ENCODE measurements around the gene ARHGAP32. TPM values are rescaled to one million over a fixed set of nuclear protein-coding genes. Genes with fewer than 3 reads are reported as not detected.
"Not testable (repeated sequence)": the region's sequence is repeated elsewhere in the genome, so short reads cannot be mapped to it uniquely, and the experiment has no call there.

The ARHGAP32 gene
- total RNA-seq, 1 experiment from 2014 or later: 7.9 TPM

DNA sequence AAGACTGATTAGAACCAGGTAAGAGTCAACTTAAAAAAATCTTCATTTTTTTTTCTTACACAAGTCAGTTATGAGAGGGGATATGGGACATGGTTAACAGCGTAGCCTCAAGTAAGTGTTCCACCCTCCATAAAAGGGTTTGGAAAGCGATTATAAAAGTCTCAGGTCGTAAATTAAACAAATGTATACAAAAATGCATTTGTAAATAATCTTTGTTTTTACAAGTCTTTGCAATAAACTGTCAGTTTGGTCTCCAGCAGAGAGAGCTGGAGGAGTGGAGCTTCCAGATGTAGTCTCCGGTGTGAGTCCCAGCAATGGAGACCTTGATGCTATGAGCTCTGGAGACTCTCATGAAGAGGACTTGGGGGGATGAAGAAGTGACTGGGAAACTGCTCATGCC lies 149.6 kb downstream of the ARHGAP32 start:
- Histone ChIP-seq H3K9me3 (replicated peaks) (no peaks in the 10 kb centered on the region), H3K27ac (no peak overlapping the region), H3K4me1 (no peaks in the 10 kb centered on the region), H3K27me3 (no peaks in the 10 kb centered on the region), H3K36me3 (no peaks in the 10 kb centered on the region), H3K4me3 (no peak overlapping the region)
- no peak for DNase-seq

DNA sequence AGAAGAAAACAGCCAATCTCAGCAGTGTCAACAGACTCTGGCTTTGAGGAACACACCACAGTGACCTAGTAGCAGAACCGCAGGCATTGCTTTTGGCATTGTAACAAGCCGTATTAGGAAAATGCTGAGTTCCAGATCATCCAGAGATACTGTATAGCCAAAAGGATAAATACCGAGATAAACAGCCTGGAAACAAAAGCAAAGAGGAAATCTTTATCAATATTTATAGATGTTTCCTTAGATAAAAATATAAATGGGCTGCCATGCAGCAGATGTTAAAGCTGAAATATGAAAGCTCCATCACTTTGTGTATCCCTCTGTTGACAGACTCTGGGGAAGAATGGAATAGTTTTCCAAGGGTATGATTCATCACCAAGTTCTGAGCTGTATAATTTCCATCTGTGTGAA lies 150.5 kb downstream of the ARHGAP32 start:
- no peak overlapping the region for H3K27ac ChIP-seq
- no peak for DNase-seq

DNA sequence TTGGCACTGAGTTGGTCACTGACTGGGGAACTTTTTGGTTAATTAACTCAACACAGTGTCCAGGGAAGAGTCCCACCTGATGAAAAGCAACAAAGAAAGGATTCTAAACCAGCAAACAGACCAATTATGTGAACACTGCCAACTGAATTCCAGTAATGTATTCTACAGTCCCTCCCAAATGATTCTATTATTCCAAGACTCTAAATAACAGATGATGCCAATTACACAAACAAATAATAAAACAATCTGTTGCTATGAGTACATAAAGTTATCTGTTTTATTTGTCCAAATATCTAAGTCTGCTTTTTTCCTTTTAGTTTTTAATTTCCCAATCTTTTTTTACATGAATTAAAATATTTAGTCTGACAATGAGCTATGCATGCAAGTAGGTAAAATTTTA lies 151.2 kb downstream of the ARHGAP32 start:
- no peak overlapping the region for H3K27ac ChIP-seq

More for the DNA sequence above, 150.5 kb downstream of the ARHGAP32 start:
- no peaks in the 10 kb centered on the region for H3K36me3 ChIP-seq
- H3K4me3 ChIP-seq: no peak overlapping the region
- H3K9me3 ChIP-seq (replicated peaks): no peaks in the 10 kb centered on the region
- no peaks in the 10 kb centered on the region for H3K4me1 ChIP-seq
- no peaks in the 10 kb centered on the region for H3K27me3 ChIP-seq

DNA sequence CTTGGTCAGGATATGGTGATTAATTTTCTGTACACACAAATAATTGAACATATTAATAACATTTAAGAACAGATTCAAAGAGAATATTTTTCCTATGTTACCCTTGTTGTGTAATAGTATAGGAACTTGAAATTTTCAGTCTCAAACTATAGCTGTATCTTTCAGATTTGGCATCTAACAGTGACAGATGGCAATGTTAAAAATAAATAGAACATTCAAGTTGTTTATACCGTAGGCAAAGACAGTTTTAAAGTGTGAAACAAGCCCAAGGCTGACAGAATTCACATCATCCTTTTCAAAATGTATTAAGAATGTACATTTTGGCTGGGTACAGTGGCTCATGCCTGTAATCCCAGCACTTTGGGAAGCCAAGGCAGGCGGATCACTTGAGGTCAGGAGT lies 156.9 kb downstream of the ARHGAP32 start:
- no peak for DNase-seq

More for the DNA sequence above, 151.2 kb downstream of the ARHGAP32 start:
- Histone ChIP-seq H3K4me1 (no peaks in the 10 kb centered on the region), H3K9me3 (replicated peaks) (no peaks in the 10 kb centered on the region), H3K27me3 (no peaks in the 10 kb centered on the region), H3K36me3 (no peaks in the 10 kb centered on the region), H3K4me3 (no peak overlapping the region)
- DNase-seq: no peak

DNA sequence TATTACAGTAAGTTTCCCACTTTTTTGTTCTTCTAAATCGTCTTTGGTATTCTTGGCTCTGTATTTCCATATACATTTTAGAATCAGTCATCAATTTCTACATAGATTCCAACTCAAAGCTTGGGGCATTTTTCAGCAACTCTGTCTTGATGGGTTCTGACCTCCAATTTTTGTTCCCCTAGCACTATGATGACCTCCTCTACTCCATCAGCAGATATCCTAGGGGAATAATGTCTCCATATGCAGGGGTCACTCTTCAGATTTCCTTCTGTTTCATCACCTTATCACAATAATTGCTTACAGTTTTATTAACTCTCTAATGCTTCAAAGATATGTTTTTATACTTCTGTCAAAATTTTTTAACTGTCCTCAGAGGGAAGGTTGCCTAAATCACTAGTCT lies 158.1 kb downstream of the ARHGAP32 start:
- DNase-seq: no peak
- Histone ChIP-seq H3K27me3 (no peaks in the 10 kb centered on the region), H3K4me1 (no peaks in the 10 kb centered on the region), H3K4me3 (no peak overlapping the region), H3K36me3 (no peaks in the 10 kb centered on the region; the same call in 1 of the 2 replicates), H3K27ac (no peak overlapping the region), H3K9me3 (replicated peaks) (no peaks in the 10 kb centered on the region)

More for the DNA sequence above, 156.9 kb downstream of the ARHGAP32 start:
- Histone ChIP-seq H3K27ac (no peak overlapping the region), H3K9me3 (replicated peaks) (no peaks in the 10 kb centered on the region), H3K27me3 (no peaks in the 10 kb centered on the region), H3K4me1 (no peaks in the 10 kb centered on the region), H3K4me3 (no peak overlapping the region), H3K36me3 (no peaks in the 10 kb centered on the region; the same call in 1 of the 2 replicates)

DNA sequence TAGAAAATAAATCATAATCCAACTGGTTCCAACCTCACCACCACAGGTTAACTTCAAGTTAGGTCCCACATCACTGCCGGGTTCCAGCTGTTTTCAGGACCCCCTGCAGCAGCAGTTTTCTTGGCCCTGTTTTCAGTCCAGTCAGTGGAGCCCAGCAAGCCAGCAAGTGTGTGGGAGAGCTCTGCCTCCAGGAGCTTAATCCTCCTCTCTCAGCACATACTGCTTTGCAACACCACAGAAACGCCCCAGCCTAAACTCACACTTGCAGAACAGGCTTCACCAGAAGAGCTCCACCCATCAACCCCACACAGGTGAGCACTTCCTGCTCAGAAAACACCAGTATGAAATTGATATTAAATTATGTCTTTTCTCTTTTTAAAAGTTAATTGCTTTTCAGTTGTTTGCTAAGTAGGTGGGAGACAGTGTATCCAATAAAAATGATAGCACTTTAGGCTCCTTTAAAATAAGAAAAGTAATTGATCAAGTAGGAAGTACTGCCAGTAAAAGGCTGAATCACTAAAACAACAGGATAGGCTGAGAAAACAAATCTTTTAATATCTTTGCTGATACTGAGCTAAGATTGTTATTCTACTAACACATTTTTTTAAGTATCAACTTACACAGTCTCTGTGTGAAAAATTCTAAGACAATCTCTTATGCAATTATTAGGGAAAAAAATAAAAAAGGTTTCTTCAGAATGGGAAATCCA lies 168.0 kb downstream of the ARHGAP32 start:
- H3K4me1 ChIP-seq: no peaks in the 10 kb centered on the region
- DNase-seq: peak in 1 of 2 experiments; percentile 1
- no peaks in the 10 kb centered on the region for H3K27me3 ChIP-seq
- H3K4me3 ChIP-seq: no peak overlapping the region
- H3K36me3 ChIP-seq: no peaks in the 10 kb centered on the region
- no peak overlapping the region for H3K27ac ChIP-seq
- H3K9me3 ChIP-seq (replicated peaks): no peaks in the 10 kb centered on the region

DNA sequence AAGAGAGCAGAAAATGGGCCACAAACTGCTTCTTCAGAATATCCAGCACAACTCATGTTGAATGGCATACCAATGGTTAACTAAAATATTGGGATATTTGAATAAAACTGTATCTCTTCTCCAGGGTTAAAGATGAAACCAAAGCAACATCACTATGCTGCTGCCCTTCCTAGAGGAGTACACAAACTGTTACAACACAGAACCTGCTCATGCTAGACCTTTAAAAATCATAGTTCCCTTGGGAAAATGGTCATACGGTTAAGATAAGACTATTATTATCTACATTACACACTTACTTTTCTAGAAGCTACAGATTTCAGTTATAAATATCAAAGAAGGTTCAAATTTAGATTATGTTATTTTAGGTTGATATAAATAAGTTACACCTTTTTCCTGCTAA lies 170.8 kb downstream of the ARHGAP32 start:
- H3K4me3 ChIP-seq: no peak overlapping the region
- H3K4me1 ChIP-seq: no peaks in the 10 kb centered on the region
- no peaks in the 10 kb centered on the region for H3K36me3 ChIP-seq
- H3K27ac ChIP-seq: no peak overlapping the region
- no peaks in the 10 kb centered on the region for H3K9me3 ChIP-seq (replicated peaks)
- DNase-seq: no peak
- H3K27me3 ChIP-seq: no peaks in the 10 kb centered on the region

DNA sequence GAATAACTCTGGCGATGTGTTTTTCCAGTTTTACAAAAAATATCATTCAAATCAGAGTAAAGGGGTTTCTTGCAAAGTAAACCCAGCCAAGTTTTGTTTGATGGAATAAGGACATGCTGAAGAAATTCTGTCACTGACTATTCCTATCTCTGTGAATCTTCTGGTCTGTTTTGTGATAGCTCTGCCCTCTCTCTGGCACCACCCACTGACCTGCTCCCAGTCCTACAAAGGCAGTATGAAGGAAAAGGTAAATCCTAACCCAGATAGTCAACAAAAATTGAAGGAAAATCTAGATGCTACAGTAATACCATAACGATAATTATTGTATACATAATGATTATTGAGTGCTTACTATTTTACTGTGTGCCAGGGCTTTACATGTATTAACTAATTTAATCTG lies 173.1 kb downstream of the ARHGAP32 start:
- Histone ChIP-seq H3K4me3 (no peak overlapping the region), H3K36me3 (no peaks in the 10 kb centered on the region), H3K9me3 (replicated peaks) (no peaks in the 10 kb centered on the region)

DNA sequence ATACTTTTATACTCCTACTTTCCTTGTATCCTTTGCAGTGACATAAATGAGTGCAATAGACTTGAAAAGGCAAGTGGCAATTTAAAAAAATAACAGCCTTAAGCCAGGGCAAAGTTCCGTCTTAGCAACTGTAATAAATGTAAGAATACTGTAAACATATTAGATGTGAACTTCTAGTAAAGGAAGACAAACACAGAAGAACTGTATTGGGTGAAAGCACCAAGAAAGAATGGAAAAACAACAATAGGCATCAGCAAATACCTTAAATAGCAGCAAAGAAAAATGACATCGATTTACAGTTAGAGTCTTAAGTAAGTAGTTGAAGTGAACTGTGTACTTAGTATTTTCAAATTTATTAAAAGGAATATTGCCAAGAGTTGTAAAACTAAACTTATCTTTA lies 174.0 kb downstream of the ARHGAP32 start:
- no peaks in the 10 kb centered on the region for H3K4me1 ChIP-seq
- no peak overlapping the region for H3K27ac ChIP-seq

More for the DNA sequence above, 173.1 kb downstream of the ARHGAP32 start:
- no peaks in the 10 kb centered on the region for H3K27me3 ChIP-seq
- DNase-seq: no peak
- H3K27ac ChIP-seq: no peak overlapping the region
- no peaks in the 10 kb centered on the region for H3K4me1 ChIP-seq

DNA sequence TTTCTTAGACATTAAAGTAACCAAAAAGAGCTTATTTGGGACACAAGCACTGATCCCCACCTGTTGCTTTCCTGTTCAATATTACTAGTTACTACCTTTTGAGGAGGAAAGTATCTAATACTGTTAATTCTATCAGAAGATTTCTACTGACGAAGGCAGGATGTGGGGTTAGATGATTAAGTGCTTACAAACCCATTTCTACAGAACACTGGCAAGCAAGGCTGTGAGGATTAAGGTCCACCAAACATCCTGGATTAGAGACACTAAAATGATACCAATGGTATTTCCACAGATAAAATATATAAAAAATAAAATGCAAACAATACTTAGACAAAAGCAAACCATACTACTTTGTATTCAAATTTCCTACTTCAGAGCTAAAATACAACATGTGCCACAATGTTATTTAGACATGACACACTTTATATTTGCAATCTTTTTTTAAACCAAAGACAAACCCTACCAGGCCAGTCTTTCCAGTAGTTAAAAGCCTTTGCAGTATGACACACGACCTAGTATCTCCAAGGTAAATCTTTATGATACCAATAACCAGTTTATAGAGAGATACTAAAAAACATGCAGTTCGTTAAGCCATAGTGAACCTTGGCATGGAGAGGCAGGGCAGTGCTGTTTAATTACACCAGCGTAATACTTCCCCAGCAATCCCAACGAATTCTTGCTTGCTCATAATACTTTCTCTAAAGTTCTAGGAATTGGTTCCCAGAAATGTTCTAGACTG lies 178.2 kb downstream of the ARHGAP32 start:
- H3K4me3 ChIP-seq: no peak overlapping the region
- no peaks in the 10 kb centered on the region for H3K36me3 ChIP-seq
- H3K9me3 ChIP-seq (replicated peaks): no peaks in the 10 kb centered on the region
- no peaks in the 10 kb centered on the region for H3K4me1 ChIP-seq
- H3K27me3 ChIP-seq: no peaks in the 10 kb centered on the region
- H3K27ac ChIP-seq: no peak overlapping the region
- no peak for DNase-seq

More for the DNA sequence above, 174.0 kb downstream of the ARHGAP32 start:
- no peak overlapping the region for H3K4me3 ChIP-seq
- DNase-seq: no peak
- no peaks in the 10 kb centered on the region for H3K27me3 ChIP-seq
- no peaks in the 10 kb centered on the region for H3K36me3 ChIP-seq
- H3K9me3 ChIP-seq (replicated peaks): no peaks in the 10 kb centered on the region

DNA sequence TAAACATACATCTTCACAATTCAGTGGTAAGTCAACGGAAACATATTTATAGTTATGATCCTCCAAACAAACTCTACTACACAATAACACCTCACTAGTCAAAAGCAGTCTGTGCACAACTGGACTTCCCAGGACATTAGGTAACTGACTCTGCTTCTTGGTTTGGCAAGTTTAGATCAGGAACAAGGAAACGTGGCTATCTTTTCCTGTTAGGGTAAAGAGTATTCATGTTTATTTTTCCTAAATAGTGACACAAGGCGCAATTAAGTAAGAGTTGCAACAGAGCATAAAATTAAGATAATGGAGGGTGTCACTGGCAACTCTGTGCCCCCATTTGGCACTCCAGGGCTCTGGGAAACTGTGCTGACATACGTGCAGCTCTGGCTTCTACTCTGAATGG lies 179.2 kb downstream of the ARHGAP32 start:
- Histone ChIP-seq H3K9me3 (replicated peaks) (no peaks in the 10 kb centered on the region), H3K27me3 (no peaks in the 10 kb centered on the region)

DNA sequence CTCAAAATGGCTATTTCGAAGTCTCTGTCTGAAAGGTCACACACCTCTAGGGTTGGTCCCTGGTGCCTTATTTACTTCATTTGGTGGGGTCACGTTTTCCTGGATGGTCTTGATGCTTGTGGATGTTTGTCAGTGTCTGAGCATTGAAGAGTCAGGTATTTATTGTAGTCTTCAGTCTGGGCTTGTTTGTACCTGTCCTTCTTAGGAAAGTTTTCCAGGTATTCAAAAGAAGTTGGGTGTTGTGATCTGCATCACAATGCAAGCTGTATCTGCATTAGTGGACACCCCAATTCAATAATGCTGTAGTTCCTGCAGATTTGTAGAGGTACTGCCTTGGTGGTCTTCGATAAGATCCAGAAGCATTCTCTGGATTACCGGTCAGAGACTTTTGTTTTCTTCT lies 186.0 kb downstream of the ARHGAP32 start:
- DNase-seq: no peak
- H3K36me3 ChIP-seq: no peaks in the 10 kb centered on the region
- H3K4me3 ChIP-seq: no peak overlapping the region
- no peaks in the 10 kb centered on the region for H3K27me3 ChIP-seq
- H3K27ac ChIP-seq: no peak overlapping the region
- H3K4me1 ChIP-seq: no peaks in the 10 kb centered on the region
- H3K9me3 ChIP-seq (replicated peaks): no peaks in the 10 kb centered on the region

More for the DNA sequence above, 179.2 kb downstream of the ARHGAP32 start:
- no peak overlapping the region for H3K4me3 ChIP-seq
- DNase-seq: no peak
- H3K4me1 ChIP-seq: no peaks in the 10 kb centered on the region
- no peak overlapping the region for H3K27ac ChIP-seq
- H3K36me3 ChIP-seq: no peaks in the 10 kb centered on the region

DNA sequence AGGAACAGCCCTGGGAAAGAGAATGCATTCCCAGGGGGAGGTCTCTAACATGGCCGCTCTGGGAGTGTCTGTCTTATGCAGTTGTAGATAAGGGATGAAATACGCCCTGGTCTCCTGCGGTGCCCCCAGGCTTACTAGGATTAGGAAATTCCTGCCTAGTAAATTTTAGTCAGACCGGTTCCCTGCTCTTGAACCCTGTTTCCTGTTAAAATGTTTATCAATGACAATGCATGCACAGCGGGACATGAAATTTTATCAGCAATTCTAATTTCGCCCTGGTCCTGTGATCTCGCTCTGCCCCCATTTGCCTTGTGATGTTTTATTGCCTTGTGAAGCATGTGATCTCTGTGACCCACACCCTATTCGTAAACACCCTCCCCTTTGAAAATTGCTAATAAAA lies 193.0 kb downstream of the ARHGAP32 start:
- not testable (repeated sequence) for H3K4me3 ChIP-seq, H3K27me3 ChIP-seq

DNA sequence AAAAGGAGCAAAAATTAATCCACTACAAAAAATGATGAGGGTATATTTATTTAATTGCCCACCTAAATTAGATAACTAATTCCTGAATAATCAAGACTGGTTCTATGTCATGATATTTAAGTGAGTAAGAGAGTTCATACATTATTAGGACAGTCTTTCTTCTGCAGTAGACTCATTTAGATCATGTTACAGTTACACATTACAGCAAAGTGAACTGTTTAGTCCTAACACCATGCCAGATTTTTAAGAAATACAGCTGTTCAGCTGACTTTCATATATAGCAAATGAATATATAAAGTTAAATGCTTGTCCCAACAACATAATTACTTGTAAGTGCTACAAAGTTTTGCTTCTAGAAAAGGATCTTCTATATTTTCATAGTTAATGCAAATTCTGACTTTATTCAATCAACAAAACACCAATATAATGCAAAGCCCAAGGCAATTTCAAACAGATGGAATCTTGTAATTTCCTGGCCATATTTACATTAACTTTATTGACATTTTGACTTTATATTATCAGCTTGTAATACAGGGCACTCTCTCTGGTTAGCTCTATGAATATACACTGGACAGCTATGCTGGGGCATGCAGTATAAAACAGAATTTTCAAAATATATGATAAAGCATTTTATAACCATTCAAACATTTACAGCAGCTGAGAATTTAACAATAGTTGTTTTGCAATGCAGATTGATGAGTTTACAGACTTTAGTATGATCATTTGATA lies 203.7 kb downstream of the ARHGAP32 start:
- no peak overlapping the region for H3K4me3 ChIP-seq
- no peak for DNase-seq
- no peaks in the 10 kb centered on the region for H3K36me3 ChIP-seq
- no peaks in the 10 kb centered on the region for H3K9me3 ChIP-seq (replicated peaks)
- H3K4me1 ChIP-seq: no peaks in the 10 kb centered on the region
- no peak overlapping the region for H3K27ac ChIP-seq
- no peaks in the 10 kb centered on the region for H3K27me3 ChIP-seq

More for the DNA sequence above, 193.0 kb downstream of the ARHGAP32 start:
- not testable (repeated sequence) for H3K4me1 ChIP-seq; DNase-seq; H3K9me3 ChIP-seq (replicated peaks); H3K36me3 ChIP-seq; H3K27ac ChIP-seq

DNA sequence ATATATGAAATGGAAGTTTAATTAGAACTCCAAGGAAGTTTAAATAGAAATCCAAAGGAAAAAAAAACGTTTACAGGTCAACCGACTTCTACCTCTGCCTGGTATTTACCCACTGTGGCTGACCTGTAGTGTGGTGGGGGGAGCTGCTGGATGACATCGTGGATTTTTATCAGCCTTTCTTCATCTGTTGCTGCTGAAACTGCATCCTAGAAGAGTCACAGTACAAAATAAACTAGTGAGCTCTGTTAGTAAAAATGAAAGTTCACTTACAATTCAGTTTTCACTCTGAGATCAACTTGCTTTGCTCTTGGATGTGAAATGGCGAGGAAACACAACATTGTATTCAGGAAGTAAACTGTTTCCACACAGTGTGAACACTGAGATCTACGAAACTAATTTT lies 206.2 kb downstream of the ARHGAP32 start:
- H3K4me3 ChIP-seq: no peak overlapping the region
- H3K27ac ChIP-seq: no peak overlapping the region
- no peaks in the 10 kb centered on the region for H3K9me3 ChIP-seq (replicated peaks)
- H3K36me3 ChIP-seq: no peaks in the 10 kb centered on the region
- DNase-seq: no peak
- no peaks in the 10 kb centered on the region for H3K4me1 ChIP-seq
- no peaks in the 10 kb centered on the region for H3K27me3 ChIP-seq

Data from SJCRH30 (cell line).